ENCODE results near the gene SNW1.
A peak's percentile ranks its signal among the peaks of the same experiment; 100 is the strongest.

Gene SNW1

GRCh38 chr14:77717608-77718305 lies 43.2 kb downstream of the SNW1 start:
- H3K4me3 Mint-ChIP-seq = no peak overlapping the region
- peaks cover 96% of the 10 kb centered on the region for H3K36me3 Mint-ChIP-seq (ENCODE audit: low read depth)
- H3K4me1 Mint-ChIP-seq (ENCODE audit: low read depth) = peaks cover 28% of the 10 kb centered on the region
- DNase-seq = no peak
- no peaks in the 10 kb centered on the region for H3K9me3 Mint-ChIP-seq
- peak overlapping the region; percentile 83 for H3K27ac Mint-ChIP-seq
- no peaks in the 10 kb centered on the region for H3K27me3 Mint-ChIP-seq

GRCh38 chr14:77714926-77715325 lies 46.0 kb downstream of the SNW1 start:
- Mint-ChIP-seq H3K27ac (peak overlapping the region; percentile 92), H3K4me3 (no peak overlapping the region), H3K9me3 (no peaks in the 10 kb centered on the region), H3K27me3 (no peaks in the 10 kb centered on the region), H3K4me1 (ENCODE audit: low read depth) (peaks cover 41% of the 10 kb centered on the region), H3K36me3 (ENCODE audit: low read depth) (peaks cover 95% of the 10 kb centered on the region)
- no peak for DNase-seq

- H3K36me3 Mint-ChIP-seq (ENCODE audit: low read depth) = peaks cover 91% of the 10 kb centered on the region
- no peaks in the 10 kb centered on the region for H3K27me3 Mint-ChIP-seq
- no peaks in the 10 kb centered on the region for H3K9me3 Mint-ChIP-seq
- peaks cover 53% of the 10 kb centered on the region for H3K4me1 Mint-ChIP-seq (ENCODE audit: low read depth)
- DNase-seq = no peak
- H3K27ac Mint-ChIP-seq = peak overlapping the region; percentile 95
- peak overlapping the region; percentile 90 for H3K4me3 Mint-ChIP-seq
These were observed 50.6 kb downstream of the SNW1 start for GRCh38 chr14:77710364-77710763.

- Mint-ChIP-seq H3K27me3 (no peaks in the 10 kb centered on the region), H3K27ac (peak overlapping the region; percentile 95), H3K4me3 (peak overlapping the region; percentile 90), H3K36me3 (ENCODE audit: low read depth) (peaks cover 87% of the 10 kb centered on the region), H3K4me1 (ENCODE audit: low read depth) (peaks cover 52% of the 10 kb centered on the region), H3K9me3 (no peaks in the 10 kb centered on the region)
- no peak for DNase-seq
These were observed 51.5 kb downstream of the SNW1 start for GRCh38 chr14:77709412-77709811.

- Mint-ChIP-seq H3K9me3 (no peaks in the 10 kb centered on the region), H3K4me1 (ENCODE audit: low read depth) (peaks cover 56% of the 10 kb centered on the region), H3K36me3 (ENCODE audit: low read depth) (peaks cover 87% of the 10 kb centered on the region), H3K27me3 (no peaks in the 10 kb centered on the region), H3K4me3 (peak overlapping the region; percentile 90), H3K27ac (peak overlapping the region; percentile 95)
- DNase-seq = no peak
These were observed 52.2 kb downstream of the SNW1 start for GRCh38 chr14:77708749-77709148.

- Mint-ChIP-seq H3K27me3 (no peaks in the 10 kb centered on the region), H3K4me3 (peak within 1 kb of the TSS; percentile 90), H3K36me3 (ENCODE audit: low read depth) (peaks cover 87% of the 10 kb centered on the region), H3K9me3 (no peaks in the 10 kb centered on the region), H3K27ac (peak within 1 kb of the TSS; percentile 95), H3K4me1 (ENCODE audit: low read depth) (peaks cover 49% of the 10 kb centered on the region)
- peak; percentile 87 for DNase-seq
These were observed 53.1 kb downstream of the SNW1 start, which contains the start of the genes ALKBH1 and SLIRP for GRCh38 chr14:77707724-77708408. Gene ALKBH1, minus strand, starts transcription at chr14:77708023. Its CDS starts 19 bp downstream, at chr14:77708004. Gene SLIRP, plus strand, starts transcription at chr14:77708103. Its CDS starts 9 bp downstream, at chr14:77708112.

GRCh38 chr14:77707355-77707723 lies 53.6 kb downstream of the SNW1 start:
- Mint-ChIP-seq H3K4me3 (peak overlapping the region; percentile 90), H3K27me3 (no peaks in the 10 kb centered on the region), H3K9me3 (no peaks in the 10 kb centered on the region), H3K27ac (peak overlapping the region; percentile 95), H3K4me1 (ENCODE audit: low read depth) (peaks cover 46% of the 10 kb centered on the region), H3K36me3 (ENCODE audit: low read depth) (peaks cover 86% of the 10 kb centered on the region)
- DNase-seq = no peak

- H3K27me3 Mint-ChIP-seq = no peaks in the 10 kb centered on the region
- H3K4me3 Mint-ChIP-seq = no peak overlapping the region
- H3K27ac Mint-ChIP-seq = peak overlapping the region; percentile 18
- DNase-seq = no peak
- H3K9me3 Mint-ChIP-seq = no peaks in the 10 kb centered on the region
- no peaks in the 10 kb centered on the region for H3K4me1 Mint-ChIP-seq (ENCODE audit: low read depth)
- H3K36me3 Mint-ChIP-seq (ENCODE audit: low read depth) = peaks cover 89% of the 10 kb centered on the region
These were observed 69.7 kb downstream of the SNW1 start for GRCh38 chr14:77691259-77691658.

GRCh38 chr14:77682158-77682553 lies 78.8 kb downstream of the SNW1 start:
- Mint-ChIP-seq H3K27ac (no peak overlapping the region), H3K36me3 (ENCODE audit: low read depth) (peaks cover 84% of the 10 kb centered on the region), H3K27me3 (no peaks in the 10 kb centered on the region), H3K4me3 (no peak overlapping the region), H3K9me3 (no peaks in the 10 kb centered on the region), H3K4me1 (ENCODE audit: low read depth) (peaks cover 8% of the 10 kb centered on the region)
- no peak for DNase-seq

- DNase-seq = no peak
- Mint-ChIP-seq H3K27me3 (no peaks in the 10 kb centered on the region), H3K27ac (no peak overlapping the region), H3K4me3 (no peak overlapping the region), H3K9me3 (no peaks in the 10 kb centered on the region), H3K4me1 (ENCODE audit: low read depth) (peaks cover 8% of the 10 kb centered on the region), H3K36me3 (ENCODE audit: low read depth) (peaks cover 83% of the 10 kb centered on the region)
These were observed 79.5 kb downstream of the SNW1 start for GRCh38 chr14:77681196-77682157.

GRCh38 chr14:77674931-77675330 lies 86.0 kb downstream of the SNW1 start:
- Mint-ChIP-seq H3K4me3 (no peak overlapping the region), H3K4me1 (ENCODE audit: low read depth) (no peaks in the 10 kb centered on the region), H3K9me3 (no peaks in the 10 kb centered on the region), H3K27me3 (no peaks in the 10 kb centered on the region), H3K36me3 (ENCODE audit: low read depth) (peaks cover 81% of the 10 kb centered on the region), H3K27ac (no peak overlapping the region)
- no peak for DNase-seq

GRCh38 chr14:77673193-77673592 lies 87.8 kb downstream of the SNW1 start:
- no peaks in the 10 kb centered on the region for H3K27me3 Mint-ChIP-seq
- H3K36me3 Mint-ChIP-seq (ENCODE audit: low read depth) = peaks cover 64% of the 10 kb centered on the region
- H3K27ac Mint-ChIP-seq = no peak overlapping the region
- no peaks in the 10 kb centered on the region for H3K4me1 Mint-ChIP-seq (ENCODE audit: low read depth)
- no peak overlapping the region for H3K4me3 Mint-ChIP-seq
- DNase-seq = no peak
- no peaks in the 10 kb centered on the region for H3K9me3 Mint-ChIP-seq

Measured in activated T-cell treated with anti-CD3 and anti-CD28 coated beads, Interleukin-2, amount 50 U/mL, for 24 hours (primary cell).